PC-3 (cell line): ENCODE measurements around the gene BTF3. TPM values are rescaled to one million over a fixed set of nuclear protein-coding genes. Genes with fewer than 3 reads are reported as not detected.

Source experiments
- ATAC-seq: fragments of 200-7000 bp; cut with Tn5 transposase; 2 replicates; pipeline ENCODE4 v1.9.1; 2020; ENCODE audit warnings: mild to moderate bottlenecking, moderate library complexity
- BruUV-seq: library from RNA; stranded (reverse); fragments of 400-500 nt; replicated peaks from 2 replicates; lab custom pipeline; 2021; lab: Mats Ljungman, UMichigan
- CTCF ChIA-PET: fragments of 300-600 bp; sonication (Branson Sonifier 250); formaldehyde crosslinking; loops from one replicate; lab custom pipeline; 2022; ENCODE audit warnings: antibody characterized with exemption; lab: Charles Lee
- POLR2A ChIA-PET: fragments of 300-600 bp; sonication (Branson Sonifier 250); formaldehyde crosslinking; loops from one replicate; lab custom pipeline; 2022; ENCODE audit warnings: antibody characterized with exemption; ENCODE audit not compliant: unreplicated experiment; lab: Charles Lee
- DNase-seq: peaks from one replicate; pipeline ENCODE4 v3.0.0-alpha.2; 2015
- H2AFZ ChIP-seq: fragments of 300-600 bp; sonication (generic); 2 replicates; pipeline ENCODE4 v1.6.0; 2016; ENCODE audit warnings: antibody characterized with exemption, low read length
- H3F3A ChIP-seq: fragments of 300-600 bp; sonication (generic); one replicate; pipeline ENCODE4 v1.6.0; 2017; ENCODE audit warnings: antibody characterized with exemption, low read length, control low read depth, mild to moderate bottlenecking; ENCODE audit not compliant: unreplicated experiment
- H3K27ac ChIP-seq: fragments of 300-600 bp; sonication (generic); 2 replicates; pipeline ENCODE4 v1.5.1; 2016; ENCODE audit warnings: mild to moderate bottlenecking, low read length
- H3K27me3 ChIP-seq: fragments of 300-600 bp; sonication (generic); 2 replicates; pipeline ENCODE4 v1.6.1; 2016; ENCODE audit warnings: low read length, mixed read lengths
- H3K36me3 ChIP-seq: fragments of 300-600 bp; sonication (generic); 2 replicates; pipeline ENCODE4 v1.6.1; 2016; ENCODE audit warnings: low read depth, mixed run types, low read length, mixed read lengths
- H3K4me1 ChIP-seq: fragments of 300-600 bp; sonication (generic); 2 replicates; pipeline ENCODE4 v1.5.1; 2016; ENCODE audit warnings: low read length; ENCODE audit not compliant: insufficient read depth
- H3K4me2 ChIP-seq: fragments of 300-600 bp; sonication (generic); 2 replicates; pipeline ENCODE4 v1.6.0; 2016; ENCODE audit warnings: low read length
- H3K4me3 ChIP-seq: fragments of 300-600 bp; sonication (generic); 2 replicates; pipeline ENCODE4 v1.5.1; 2016; ENCODE audit warnings: mild to moderate bottlenecking, low read length, mixed read lengths
- H3K79me2 ChIP-seq: fragments of 300-600 bp; sonication (generic); 2 replicates; pipeline ENCODE4 v1.6.1; 2017; ENCODE audit warnings: low read length, mixed read lengths
- H3K9ac ChIP-seq: fragments of 300-600 bp; sonication (generic); 2 replicates; pipeline ENCODE4 v1.6.0; 2016; ENCODE audit warnings: mild to moderate bottlenecking, low read length
- H3K9me2 ChIP-seq: fragments of 300-600 bp; sonication (generic); replicated peaks from 2 replicates; pipeline ENCODE4 v1.6.1; 2016; ENCODE audit warnings: mixed run types, low read length, mixed read lengths
- H3K9me3 ChIP-seq: fragments of 300-600 bp; sonication (generic); 2 replicates; pipeline ENCODE4 v1.6.1; 2016; ENCODE audit warnings: low read length, mixed read lengths
- H4K20me1 ChIP-seq: fragments of 300-600 bp; sonication (generic); 2 replicates; pipeline ENCODE4 v1.6.1; 2016; ENCODE audit warnings: low read length, mixed read lengths
- CTCF ChIP-seq: fragments of 300-600 bp; sonication (generic); conservative IDR thresholded peaks from 2 replicates; pipeline ENCODE4 v1.5.1; 2017; ENCODE audit warnings: antibody characterized with exemption, low read depth, mild to moderate bottlenecking, low read length
- EZH2 ChIP-seq: fragments of 300-600 bp; sonication (generic); IDR thresholded peaks from one replicate; pipeline ENCODE4 v1.6.1; 2017; ENCODE audit warnings: antibody characterized with exemption, mild to moderate bottlenecking, low read length; ENCODE audit not compliant: unreplicated experiment
- EZH2phosphoT487 ChIP-seq: fragments of 300-600 bp; sonication (generic); IDR thresholded peaks from 2 replicates; pipeline ENCODE4 v1.6.1; 2018; ENCODE audit warnings: mild to moderate bottlenecking, antibody characterized with exemption, low read length, borderline replicate concordance
- intact Hi-C: fragments of 100-400 bp; cut with micrococcal nuclease; formaldehyde crosslinking; loops from 2 replicates; pipeline ENCODE4 v1.9.0; 2023
- total RNA-seq: library from RNA; depleted of rRNA; stranded (reverse); fragments of >200 nt; gene quantifications from 2 replicates; pipeline ENCODE4 v1.2.3, GENCODE V29; 2014

BTF3 gene
- total RNA-seq, 1 experiment from 2014 or later, result 291 TPM

- Histone ChIP-seq H3K9ac (peak overlapping the region; percentile 100), H3K4me1 (peaks cover 16% of the 10 kb centered on the region; the same call in 1 of the 2 replicates), H3K36me3 (peaks cover 31% of the 10 kb centered on the region), H3F3A (no peaks in the 10 kb centered on the region), H3K27me3 (no peaks in the 10 kb centered on the region), H3K4me2 (peak overlapping the region; percentile 98), H4K20me1 (peaks cover 26% of the 10 kb centered on the region), H3K9me3 (no peaks in the 10 kb centered on the region), H3K4me3 (peak overlapping the region; percentile 95), H3K9me2 (no peaks in the 10 kb centered on the region), H3K27ac (peak overlapping the region; percentile 78), H2AFZ (peak overlapping the region; percentile 70; the same call in 1 of the 2 replicates), H3K79me2 (peaks cover 47% of the 10 kb centered on the region)
- CTCF ChIA-PET, result no interaction called here
- no peak for ATAC-seq
- BruUV-seq, result TSS peak; percentile 87
- intact Hi-C loops, result loop anchor here (2.0 kb wide), 1 partner anchor 43 kb away; no protein-coding TSS in a partner anchor
- no peak for DNase-seq
- no peak for TF ChIP-seq EZH2
- TF ChIP-seq CTCF, result no peak
- no peak for TF ChIP-seq EZH2phosphoT487
- POLR2A ChIA-PET, result interaction anchor here (0.6 to 0.7 kb wide), 2 partner anchors 49 to 1823 kb away, joined by 4 to 5 read pairs; partner anchors contain the start of gene FOXD1
Observed at GRCh38 chr5:73497497-73498056, 665 bp upstream of the BTF3 start.

- Histone ChIP-seq H3K4me2 (peak overlapping the region; percentile 98), H3K27ac (peak overlapping the region; percentile 78; the same call in 1 of the 2 replicates), H3K4me3 (peak overlapping the region; percentile 95), H3K27me3 (no peaks in the 10 kb centered on the region), H3K9me3 (no peaks in the 10 kb centered on the region), H3K4me1 (peaks cover 16% of the 10 kb centered on the region; the same call in 1 of the 2 replicates), H3K79me2 (peaks cover 61% of the 10 kb centered on the region), H3F3A (no peaks in the 10 kb centered on the region), H4K20me1 (peaks cover 38% of the 10 kb centered on the region), H3K36me3 (peaks cover 46% of the 10 kb centered on the region), H3K9me2 (no peaks in the 10 kb centered on the region), H2AFZ (no peak overlapping the region), H3K9ac (peak overlapping the region; percentile 100)
- ChIA-PET CTCF (no interaction called here), POLR2A (interaction anchor here (0.7 kb wide), 3 partner anchors 12 to 345 kb away, joined by 5 to 9 read pairs (median 5); no protein-coding TSS in a partner anchor)
- TF ChIP-seq CTCF (no peak), EZH2 (no peak), EZH2phosphoT487 (no peak)
- BruUV-seq, result TSS peak; percentile 50
- intact Hi-C loops, result no loop called here
- ATAC-seq (no peak), DNase-seq (no peak)
Observed at GRCh38 chr5:73499187-73499586, 945 bp downstream of the BTF3 start.

- peaks cover 50% of the 10 kb centered on the region for H3K36me3 ChIP-seq
- peaks cover 16% of the 10 kb centered on the region; the same call in 1 of the 2 replicates for H3K4me1 ChIP-seq
- intact Hi-C loops, result no loop called here
- TF ChIP-seq EZH2phosphoT487 (no peak), CTCF (no peak), EZH2 (no peak)
- no peaks in the 10 kb centered on the region for H3K9me3 ChIP-seq
- no peaks in the 10 kb centered on the region for H3K27me3 ChIP-seq
- H3K27ac ChIP-seq, result no peak overlapping the region
- CTCF ChIA-PET, result no interaction called here
- no peak for ATAC-seq
- H3K9ac ChIP-seq, result peak overlapping the region; percentile 100
- H3K4me2 ChIP-seq, result peak overlapping the region; percentile 98
- no TSS peak for BruUV-seq
- H3K4me3 ChIP-seq, result peak overlapping the region; percentile 95
- no peak for DNase-seq
- H4K20me1 ChIP-seq, result peaks cover 38% of the 10 kb centered on the region
- H2AFZ ChIP-seq, result no peak overlapping the region
- peaks cover 61% of the 10 kb centered on the region for H3K79me2 ChIP-seq
- H3K9me2 ChIP-seq, result no peaks in the 10 kb centered on the region
- POLR2A ChIA-PET, result interaction anchor here (0.7 kb wide), 3 partner anchors 12 to 346 kb away, joined by 5 to 9 read pairs (median 5); no protein-coding TSS in a partner anchor
- no peaks in the 10 kb centered on the region for H3F3A ChIP-seq
Observed at GRCh38 chr5:73499756-73500155, 1.5 kb downstream of the BTF3 start.
